AG08396 (cell line): Measurements from ENCODE around the gene CNTN1.
"Not testable (repeated sequence)": the region's sequence is repeated elsewhere in the genome, so short reads cannot be mapped to it uniquely, and the experiment has no call there.

Experiments used
- DNase-seq: peaks from one replicate; pipeline ENCODE4 v3.0.0; 2012; ENCODE audit warnings: low spot score, mixed read lengths

CNTN1 gene

GRCh38 chr12:40697566-40698259 is 5.5 kb downstream of the CNTN1 start:
- no peak for DNase-seq

- DNase-seq: no peak
Measured at GRCh38 chr12:40701756-40702155, 9.5 kb downstream of the CNTN1 start.

- DNase-seq: no peak
Measured at GRCh38 chr12:40711121-40711520, 18.9 kb downstream of the CNTN1 start.

- no peak for DNase-seq
Measured at GRCh38 chr12:40714636-40715035, 22.4 kb downstream of the CNTN1 start.

GRCh38 chr12:40716037-40716436 is 23.8 kb downstream of the CNTN1 start:
- no peak for DNase-seq

GRCh38 chr12:40717576-40717975 is 25.3 kb downstream of the CNTN1 start:
- no peak for DNase-seq

GRCh38 chr12:40718878-40719372 is 26.7 kb downstream of the CNTN1 start:
- DNase-seq: no peak

- DNase-seq: no peak
Measured at GRCh38 chr12:40723001-40723400, 30.8 kb downstream of the CNTN1 start.

- no peak for DNase-seq
Measured at GRCh38 chr12:40726366-40726765, 34.1 kb downstream of the CNTN1 start.

GRCh38 chr12:40727774-40728483 is 35.7 kb downstream of the CNTN1 start:
- DNase-seq: no peak

GRCh38 chr12:40730281-40730680 is 38.0 kb downstream of the CNTN1 start:
- DNase-seq: no peak

GRCh38 chr12:40733871-40734270 is 41.6 kb downstream of the CNTN1 start:
- DNase-seq: no peak

GRCh38 chr12:40734276-40734675 is 42.0 kb downstream of the CNTN1 start:
- DNase-seq: no peak

- DNase-seq: no peak
Measured at GRCh38 chr12:40735551-40736230, 43.5 kb downstream of the CNTN1 start.

GRCh38 chr12:40737416-40737815 is 45.2 kb downstream of the CNTN1 start:
- DNase-seq: not testable (repeated sequence)

GRCh38 chr12:40738856-40739255 is 46.6 kb downstream of the CNTN1 start:
- no peak for DNase-seq

- DNase-seq: no peak
Measured at GRCh38 chr12:40742041-40742440, 49.8 kb downstream of the CNTN1 start.

GRCh38 chr12:40745386-40745785 is 53.1 kb downstream of the CNTN1 start:
- DNase-seq: no peak

GRCh38 chr12:40749863-40750262 is 57.6 kb downstream of the CNTN1 start:
- DNase-seq: no peak

GRCh38 chr12:40752011-40752410 is 59.8 kb downstream of the CNTN1 start:
- no peak for DNase-seq

- no peak for DNase-seq
Measured at GRCh38 chr12:40760821-40761220, 68.6 kb downstream of the CNTN1 start.

GRCh38 chr12:40762072-40762471 is 69.8 kb downstream of the CNTN1 start:
- DNase-seq: no peak
